ENCODE measurements around the gene ULBP2. TPM values are rescaled to one million over a fixed set of nuclear protein-coding genes. Genes with fewer than 3 reads are reported as not detected.

ULBP2 gene
- total RNA-seq, 3 donors from 2014 or later (not counting 1 experiment from before 2014, with no cell fraction given), result 0.98 to 2.4 (median 2.4) TPM

DNA sequence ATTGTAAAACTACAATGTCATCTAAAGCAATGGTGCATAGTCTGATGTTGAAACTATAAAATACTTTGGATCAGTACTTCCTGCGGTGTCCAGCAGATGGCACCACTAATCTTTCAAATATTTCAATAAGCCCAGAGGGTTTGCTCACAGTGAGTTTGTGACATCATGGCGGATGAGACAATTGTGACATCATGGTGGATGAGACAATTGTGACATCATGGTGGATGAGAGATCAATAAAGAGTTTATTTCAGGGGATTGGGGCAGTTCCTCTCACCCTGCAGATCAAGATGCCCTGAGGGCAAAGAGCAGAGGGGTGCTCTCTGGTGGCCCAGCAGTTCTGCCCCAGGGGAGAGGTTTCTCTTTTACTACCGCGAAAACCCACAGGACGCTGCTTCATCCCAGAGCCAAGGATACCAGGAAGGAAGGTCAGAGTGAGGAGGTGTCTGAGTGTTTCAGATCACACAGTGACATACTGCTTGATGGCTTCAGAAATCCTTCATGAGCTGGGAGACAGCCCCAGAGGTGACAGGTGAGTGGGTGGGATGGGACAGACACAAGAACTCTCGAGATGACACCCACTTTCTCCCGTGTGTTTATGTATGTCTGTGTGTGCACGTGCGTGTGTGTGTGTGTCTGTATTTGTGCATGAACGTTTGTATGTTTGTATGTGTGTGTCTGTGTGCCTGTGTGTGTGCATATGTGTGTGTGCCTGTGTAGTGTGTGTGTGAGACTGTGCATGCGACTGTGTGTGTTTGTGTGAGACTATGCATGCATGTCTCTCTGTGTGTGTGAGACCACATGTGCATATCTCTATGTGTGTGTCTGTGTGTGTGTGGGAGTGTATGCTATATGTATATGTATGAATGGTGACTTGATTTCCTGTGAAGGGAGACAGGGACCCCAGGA, 7.3 kb upstream of the ULBP2 start:
- Histone ChIP-seq H3K4me3 (ENCODE audit: low read length) (no peak overlapping the region), H3K27ac (ENCODE audit: low read length) (no peak overlapping the region), H3K9me3 (ENCODE audit: control insufficient read depth, insufficient read depth, low read length) (no peaks in the 10 kb centered on the region), H3K36me3 (ENCODE audit: control insufficient read depth, insufficient read depth, low read length) (no peaks in the 10 kb centered on the region), H3K4me1 (ENCODE audit: control insufficient read depth, insufficient read depth, low read length) (peaks cover 17% of the 10 kb centered on the region), H3K27me3 (ENCODE audit: control insufficient read depth, insufficient read depth, low read length) (peaks cover 63% of the 10 kb centered on the region)
- ATAC-seq (peak; percentile 42 to 74 (median 48)), DNase-seq (peak; percentile 63 to 89)
- H3K9me3 Mint-ChIP-seq, result no peaks in the 10 kb centered on the region
- intact Hi-C loops (cut with micrococcal nuclease), result loop anchor here (1.0 to 10.0 kb wide), 3 partner anchors 83 to 880 kb away; partner anchors contain the start of genes NUP43 and PCMT1
- H3K4me1 Mint-ChIP-seq, result peaks cover 8 to 21% of the 10 kb centered on the region in 2 donors
- 36% methylated on average over 11 of the region's 11 CpGs for WGBS (ENCODE audit: insufficient coverage)
- TF ChIP-seq, protein P1, sequence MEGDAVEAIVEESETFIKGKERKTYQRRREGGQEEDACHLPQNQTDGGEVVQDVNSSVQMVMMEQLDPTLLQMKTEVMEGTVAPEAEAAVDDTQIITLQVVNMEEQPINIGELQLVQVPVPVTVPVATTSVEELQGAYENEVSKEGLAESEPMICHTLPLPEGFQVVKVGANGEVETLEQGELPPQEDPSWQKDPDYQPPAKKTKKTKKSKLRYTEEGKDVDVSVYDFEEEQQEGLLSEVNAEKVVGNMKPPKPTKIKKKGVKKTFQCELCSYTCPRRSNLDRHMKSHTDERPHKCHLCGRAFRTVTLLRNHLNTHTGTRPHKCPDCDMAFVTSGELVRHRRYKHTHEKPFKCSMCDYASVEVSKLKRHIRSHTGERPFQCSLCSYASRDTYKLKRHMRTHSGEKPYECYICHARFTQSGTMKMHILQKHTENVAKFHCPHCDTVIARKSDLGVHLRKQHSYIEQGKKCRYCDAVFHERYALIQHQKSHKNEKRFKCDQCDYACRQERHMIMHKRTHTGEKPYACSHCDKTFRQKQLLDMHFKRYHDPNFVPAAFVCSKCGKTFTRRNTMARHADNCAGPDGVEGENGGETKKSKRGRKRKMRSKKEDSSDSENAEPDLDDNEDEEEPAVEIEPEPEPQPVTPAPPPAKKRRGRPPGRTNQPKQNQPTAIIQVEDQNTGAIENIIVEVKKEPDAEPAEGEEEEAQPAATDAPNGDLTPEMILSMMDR (IDR thresholded peaks at IDR 0.05), result peak; percentile 89
- no peaks in the 10 kb centered on the region for H3K36me3 Mint-ChIP-seq
- no peak overlapping the region for H3K4me3 Mint-ChIP-seq
- H3K27me3 Mint-ChIP-seq (ENCODE audit: low read depth in 2 of 2), result peaks cover 75 to 94% of the 10 kb centered on the region in 2 donors
- peak overlapping the region in 1 of 2 donors; percentile 79 for H3K27ac Mint-ChIP-seq

DNA sequence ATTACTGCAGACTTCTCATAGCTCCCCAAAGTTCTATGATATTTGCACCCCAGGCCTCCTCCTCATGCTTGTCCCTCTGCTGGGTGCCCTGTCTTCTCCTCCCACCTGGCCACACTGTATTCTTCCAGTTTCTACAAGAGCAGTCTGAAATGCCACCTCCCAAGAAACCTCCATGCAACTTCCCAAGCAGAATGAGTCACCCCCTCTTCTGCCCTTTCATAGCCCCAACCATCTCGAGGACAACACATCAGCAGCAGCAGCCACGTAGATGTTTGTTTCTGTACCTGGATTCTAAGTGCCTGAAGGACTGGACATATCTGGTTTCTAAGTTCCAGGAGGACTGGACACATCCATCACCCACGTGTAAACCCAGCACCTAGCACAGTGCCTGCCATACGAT, 6.6 kb upstream of the ULBP2 start:
- H3K4me3 Mint-ChIP-seq, result no peak overlapping the region
- H3K36me3 Mint-ChIP-seq, result no peaks in the 10 kb centered on the region
- 48% methylated on average over 3 of the region's 4 CpGs for WGBS (ENCODE audit: insufficient coverage)
- no peaks in the 10 kb centered on the region for H3K36me3 ChIP-seq (ENCODE audit: control insufficient read depth, insufficient read depth, low read length)
- peaks cover 17% of the 10 kb centered on the region for H3K4me1 ChIP-seq (ENCODE audit: control insufficient read depth, insufficient read depth, low read length)
- H3K9me3 Mint-ChIP-seq, result no peaks in the 10 kb centered on the region
- DNase-seq, result no peak
- no peak for ATAC-seq
- H3K4me3 ChIP-seq (ENCODE audit: low read length), result no peak overlapping the region
- H3K27ac ChIP-seq (ENCODE audit: low read length), result no peak overlapping the region
- peaks cover 8 to 21% of the 10 kb centered on the region in 2 donors for H3K4me1 Mint-ChIP-seq
- peaks cover 68% of the 10 kb centered on the region for H3K27me3 ChIP-seq (ENCODE audit: control insufficient read depth, insufficient read depth, low read length)
- intact Hi-C loops (cut with micrococcal nuclease), result loop anchor here (10.0 kb wide), 2 partner anchors 190 to 880 kb away; partner anchors contain the start of genes NUP43 and PCMT1
- no peaks in the 10 kb centered on the region for H3K9me3 ChIP-seq (ENCODE audit: control insufficient read depth, insufficient read depth, low read length)
- peak overlapping the region in 1 of 2 donors; percentile 79 for H3K27ac Mint-ChIP-seq
- H3K27me3 Mint-ChIP-seq (ENCODE audit: low read depth in 2 of 2), result peaks cover 77 to 94% of the 10 kb centered on the region in 2 donors
- TF ChIP-seq, protein P1 (IDR thresholded peaks at IDR 0.05), result no peak

DNA sequence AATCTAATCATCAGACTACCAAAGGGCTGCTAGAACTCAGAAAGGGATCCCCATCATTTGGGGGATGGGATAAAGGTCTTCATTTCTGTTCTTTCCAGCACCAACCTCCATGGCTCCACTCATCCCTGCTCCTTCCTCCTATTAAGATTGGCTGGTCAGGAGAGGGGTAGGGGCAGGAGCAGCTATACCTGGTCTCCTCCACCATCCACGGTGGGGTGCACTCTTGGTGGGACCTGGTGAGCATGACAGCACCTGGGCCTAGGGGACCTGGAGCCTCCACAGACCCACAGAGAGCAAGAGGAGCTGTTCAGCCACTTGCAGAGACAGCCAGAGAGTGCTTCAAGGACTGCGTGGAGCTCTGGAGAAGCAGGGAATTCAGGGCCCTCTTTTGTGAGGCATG, 6.1 kb upstream of the ULBP2 start:
- no peaks in the 10 kb centered on the region for H3K36me3 ChIP-seq (ENCODE audit: control insufficient read depth, insufficient read depth, low read length)
- peaks cover 72% of the 10 kb centered on the region for H3K27me3 ChIP-seq (ENCODE audit: control insufficient read depth, insufficient read depth, low read length)
- Mint-ChIP-seq H3K4me3 (no peak overlapping the region), H3K36me3 (no peaks in the 10 kb centered on the region), H3K27ac (peak overlapping the region in 1 of 2 donors; percentile 79), H3K4me1 (peaks cover 8 to 21% of the 10 kb centered on the region in 2 donors), H3K27me3 (ENCODE audit: low read depth in 2 of 2) (peaks cover 76 to 94% of the 10 kb centered on the region in 2 donors), H3K9me3 (no peaks in the 10 kb centered on the region)
- TF ChIP-seq, protein P1 (IDR thresholded peaks at IDR 0.05), result no peak
- ATAC-seq, result no peak
- H3K4me3 ChIP-seq (ENCODE audit: low read length), result no peak overlapping the region
- DNase-seq, result no peak
- no peaks in the 10 kb centered on the region for H3K9me3 ChIP-seq (ENCODE audit: control insufficient read depth, insufficient read depth, low read length)
- WGBS (ENCODE audit: insufficient coverage), result 64% methylated on average over 2 of the region's 2 CpGs
- H3K4me1 ChIP-seq (ENCODE audit: control insufficient read depth, insufficient read depth, low read length), result peaks cover 20% of the 10 kb centered on the region
- intact Hi-C loops (cut with micrococcal nuclease), result loop anchor here (10.0 kb wide), 2 partner anchors 191 to 879 kb away; partner anchors contain the start of genes NUP43 and PCMT1
- H3K27ac ChIP-seq (ENCODE audit: low read length), result no peak overlapping the region
